GM18517 (cell line): Measurements from ENCODE around the gene ARRB1.
"Not testable (repeated sequence)": the region's sequence is repeated elsewhere in the genome, so short reads cannot be mapped to it uniquely, and the experiment has no call there.

Experiments used
- ATAC-seq: cut with Tn5 transposase; IDR thresholded peaks from one replicate; pipeline ENCODE4 v1.9.1; 2021; ENCODE audit warnings: mild to moderate bottlenecking, moderate library complexity; ENCODE audit not compliant: unreplicated experiment

Gene ARRB1

GRCh38 chr11:75371949-75372876 lies 20.8 kb upstream of the ARRB1 start:
- no peak for ATAC-seq

- ATAC-seq: no peak
Observed at GRCh38 chr11:75369560-75370255, 18.2 kb upstream of the ARRB1 start.

- ATAC-seq: not testable (repeated sequence)
Observed at GRCh38 chr11:75366826-75367225, 15.4 kb upstream of the ARRB1 start.

- ATAC-seq: no peak
Observed at GRCh38 chr11:75365711-75366181, 14.3 kb upstream of the ARRB1 start.

- not testable (repeated sequence) for ATAC-seq
Observed at GRCh38 chr11:75362285-75362684, 10.8 kb upstream of the ARRB1 start.

- ATAC-seq: no peak
Observed at GRCh38 chr11:75356613-75357012, 5.2 kb upstream of the ARRB1 start.

GRCh38 chr11:75355051-75355450 lies 3.6 kb upstream of the ARRB1 start:
- ATAC-seq: no peak

GRCh38 chr11:75352588-75353206 lies 1.2 kb upstream of the ARRB1 start:
- ATAC-seq: no peak

- no peak for ATAC-seq
Observed at GRCh38 chr11:75351791-75352587, 528 bp upstream of the ARRB1 start.

GRCh38 chr11:75350743-75351540 lies 519 bp downstream of the ARRB1 start:
- no peak for ATAC-seq

GRCh38 chr11:75350122-75350742 lies 1.2 kb downstream of the ARRB1 start:
- no peak for ATAC-seq

- ATAC-seq: no peak
Observed at GRCh38 chr11:75349521-75350116, 1.8 kb downstream of the ARRB1 start.

- ATAC-seq: no peak
Observed at GRCh38 chr11:75347781-75348566, 3.5 kb downstream of the ARRB1 start.

GRCh38 chr11:75346912-75347647 lies 4.4 kb downstream of the ARRB1 start:
- no peak for ATAC-seq

GRCh38 chr11:75346296-75346695 lies 5.2 kb downstream of the ARRB1 start:
- no peak for ATAC-seq

GRCh38 chr11:75345455-75346160 lies 5.9 kb downstream of the ARRB1 start:
- no peak for ATAC-seq
